GM23338 (cell line): Measurements from ENCODE around the gene GAREM1. TPM values are rescaled to one million over a fixed set of nuclear protein-coding genes. Genes with fewer than 3 reads are reported as not detected.

ENCODE experiments used
- ATAC-seq: fragments of 200-7000 bp; cut with Tn5 transposase; 3 replicates; pipeline ENCODE4 v1.9.1; 2020
- DNase-seq: peaks from one replicate; pipeline ENCODE4 v3.0.0-alpha.2; 2015; ENCODE audit warnings: low spot score
- H2AFZ ChIP-seq: fragments of 200-600 bp; sonication (generic); 2 replicates; pipeline ENCODE4 v1.8.0; 2016; ENCODE audit warnings: antibody characterized with exemption, mild to moderate bottlenecking, moderate library complexity
- H3F3A ChIP-seq: fragments of 200-600 bp; sonication (generic); replicated peaks from 2 replicates; pipeline ENCODE4 v1.8.0; 2017; ENCODE audit warnings: antibody characterized with exemption, mixed run types, low read depth
- H3K27ac ChIP-seq: fragments of 200-600 bp; sonication (generic); 2 replicates; pipeline ENCODE4 v1.6.1; 2016; ENCODE audit warnings: low read depth
- H3K27me3 ChIP-seq: fragments of 200-600 bp; sonication (generic); 2 replicates; pipeline ENCODE4 v1.8.0; 2016; ENCODE audit warnings: mild to moderate bottlenecking, mixed run types, moderate library complexity; ENCODE audit not compliant: insufficient read depth
- H3K36me3 ChIP-seq: fragments of 200-600 bp; sonication (generic); 2 replicates; pipeline ENCODE4 v1.8.0; 2016; ENCODE audit warnings: mild to moderate bottlenecking; ENCODE audit not compliant: insufficient read depth
- H3K4me1 ChIP-seq: fragments of 200-600 bp; sonication (generic); 2 replicates; pipeline ENCODE4 v1.8.0; 2016; ENCODE audit warnings: mild to moderate bottlenecking, moderate library complexity; ENCODE audit not compliant: insufficient read depth
- H3K4me2 ChIP-seq: fragments of 200-600 bp; sonication (generic); 2 replicates; pipeline ENCODE4 v1.7.1; 2017; ENCODE audit warnings: mixed run types
- H3K4me3 ChIP-seq: fragments of 200-600 bp; sonication (generic); 2 replicates; pipeline ENCODE4 v1.6.1; 2016; ENCODE audit warnings: mixed run types
- H3K79me2 ChIP-seq: fragments of 200-600 bp; sonication (generic); replicated peaks from 2 replicates; pipeline ENCODE4 v1.8.0; 2017; ENCODE audit warnings: mild to moderate bottlenecking; ENCODE audit not compliant: insufficient read depth
- H3K9me2 ChIP-seq: fragments of 200-600 bp; sonication (generic); 2 replicates; pipeline ENCODE4 v1.8.0; 2017; ENCODE audit not compliant: insufficient read depth
- H4K20me1 ChIP-seq: fragments of 200-600 bp; sonication (generic); replicated peaks from 2 replicates; pipeline ENCODE4 v1.8.0; 2017; ENCODE audit warnings: mild to moderate bottlenecking; ENCODE audit not compliant: insufficient read depth
- H3K27ac Mint-ChIP-seq: 2 replicates; pipeline ENCODE4 v1.8.0; 2020; ENCODE audit warnings: inconsistent platforms, mild to moderate bottlenecking, moderate library complexity, mixed read lengths
- H3K27me3 Mint-ChIP-seq: 3 replicates; pipeline ENCODE4 v1.8.0; 2022; ENCODE audit warnings: low read depth, mild to moderate bottlenecking, moderate library complexity, mixed read lengths, inconsistent platforms; ENCODE audit not compliant: insufficient read depth, poor library complexity
- H3K36me3 Mint-ChIP-seq: 3 replicates; pipeline ENCODE4 v1.8.0; 2021; ENCODE audit warnings: low read depth, mild to moderate bottlenecking, inconsistent platforms, moderate library complexity, mixed read lengths
- H3K4me1 Mint-ChIP-seq: 3 replicates; pipeline ENCODE4 v1.8.0; 2020; ENCODE audit warnings: mild to moderate bottlenecking, inconsistent platforms, mixed read lengths
- H3K4me3 Mint-ChIP-seq: 3 replicates; pipeline ENCODE4 v1.8.0; 2021; ENCODE audit warnings: moderate library complexity, mild to moderate bottlenecking, inconsistent platforms, mixed read lengths
- H3K9me3 Mint-ChIP-seq: 3 replicates; pipeline ENCODE4 v1.8.0; 2020; ENCODE audit warnings: moderate library complexity, mild to moderate bottlenecking, inconsistent platforms, mixed read lengths
- CREB1 ChIP-seq: fragments of 250-450 bp; sonication (Bioruptor Pico); IDR thresholded peaks from 2 replicates; pipeline ENCODE4 v1.5.0; 2020; ENCODE audit warnings: low read depth, mild to moderate bottlenecking, moderate library complexity
- EZH2 ChIP-seq: fragments of 200-600 bp; sonication (generic); IDR thresholded peaks from one replicate; pipeline ENCODE4 v1.8.0; 2017; ENCODE audit warnings: antibody characterized with exemption, mild to moderate bottlenecking, low read depth; ENCODE audit not compliant: unreplicated experiment
- EZH2phosphoT487 ChIP-seq: fragments of 200-600 bp; sonication (generic); IDR thresholded peaks from one replicate; pipeline ENCODE4 v1.8.1; 2018; ENCODE audit warnings: antibody characterized with exemption; ENCODE audit not compliant: unreplicated experiment
- JUNB ChIP-seq: IDR thresholded peaks from one replicate; pipeline ENCODE4 v1.6.1; 2016; ENCODE audit warnings: antibody characterized with exemption; ENCODE audit not compliant: unreplicated experiment
- NANOG ChIP-seq: IDR thresholded peaks from 2 replicates; pipeline ENCODE4 v1.6.1; 2016; ENCODE audit warnings: antibody characterized with exemption, borderline replicate concordance
- POLR2AphosphoS5 ChIP-seq: IDR thresholded peaks from 2 replicates; pipeline ENCODE4 v1.6.1; 2016; ENCODE audit warnings: antibody characterized with exemption, low read depth
- STAT1 ChIP-seq: IDR thresholded peaks from one replicate; pipeline ENCODE4 v1.6.1; 2016; ENCODE audit warnings: antibody characterized with exemption; ENCODE audit not compliant: unreplicated experiment
- ZNF114 ChIP-seq: fragments of 250-450 bp; sonication (Bioruptor Pico); IDR thresholded peaks from 2 replicates; pipeline ENCODE4 v1.5.0; 2020; ENCODE audit warnings: mild to moderate bottlenecking, moderate library complexity
- ZNF331 ChIP-seq: fragments of 250-450 bp; sonication (Bioruptor Pico); IDR thresholded peaks from 2 replicates; pipeline ENCODE4 v1.5.0; 2020; ENCODE audit warnings: low read depth, mild to moderate bottlenecking, moderate library complexity
- polyA plus RNA-seq: library from polyadenylated mRNA; unstranded; fragments of >200 nt; fragmentation: Nextera tagmentation; extraction: Ambion mirVana; gene quantifications from 2 replicates; pipeline ENCODE4 v1.2.1, GENCODE V29; 2016
- total RNA-seq: library from RNA; depleted of rRNA; stranded (reverse); fragments of >200 nt; shearing (Covaris generic); gene quantifications from 2 replicates; pipeline ENCODE4 v1.2.3, GENCODE V29; 2014
- TF ChIP-seq, protein P1 (sequence below), 2 experiments: fragments of 200-600 bp in 1 of 2; sonication (generic) in 1 of 2; conservative IDR thresholded peaks; 2 replicates each; pipeline versions ENCODE4 v1.5.1 to v1.6.1; 2016 to 2017; ENCODE audit warnings: antibody characterized with exemption in 2 of 2, low read depth in 2 of 2, mild to moderate bottlenecking in 2 of 2, moderate library complexity in 1 of 2
- TF ChIP-seq, protein P2 (sequence below): IDR thresholded peaks from one replicate; pipeline ENCODE4 v1.6.1; 2018; ENCODE audit warnings: antibody characterized with exemption; ENCODE audit not compliant: unreplicated experiment
- TF ChIP-seq, protein P3 (sequence below): IDR thresholded peaks from 2 replicates; pipeline ENCODE4 v1.6.1; 2016; ENCODE audit warnings: antibody characterized with exemption

GAREM1 gene
- total and polyA plus RNA-seq, 2 experiments from 2014 or later: 2.7 to 6.0 TPM

DNA sequence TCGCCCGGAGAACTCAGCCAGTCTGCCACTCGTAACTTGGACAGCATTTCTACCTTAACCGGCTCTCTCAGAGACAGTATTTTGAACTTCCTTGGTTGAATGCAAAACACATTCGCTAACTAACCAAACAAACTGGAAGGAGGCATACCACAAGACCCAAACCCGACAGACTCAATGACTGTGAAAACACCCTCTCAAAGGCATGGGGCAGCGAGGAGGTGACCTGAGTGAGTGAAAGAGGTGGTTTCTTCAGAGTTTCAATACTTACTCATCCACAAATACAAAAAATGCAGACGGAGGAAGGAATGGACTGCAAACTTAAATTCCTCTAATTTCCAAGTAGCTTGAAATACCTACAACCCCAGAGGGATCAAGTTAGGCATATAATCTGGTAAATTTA lies 132.9 kb downstream of the GAREM1 start (continued):
- TF ChIP-seq, protein P1, sequence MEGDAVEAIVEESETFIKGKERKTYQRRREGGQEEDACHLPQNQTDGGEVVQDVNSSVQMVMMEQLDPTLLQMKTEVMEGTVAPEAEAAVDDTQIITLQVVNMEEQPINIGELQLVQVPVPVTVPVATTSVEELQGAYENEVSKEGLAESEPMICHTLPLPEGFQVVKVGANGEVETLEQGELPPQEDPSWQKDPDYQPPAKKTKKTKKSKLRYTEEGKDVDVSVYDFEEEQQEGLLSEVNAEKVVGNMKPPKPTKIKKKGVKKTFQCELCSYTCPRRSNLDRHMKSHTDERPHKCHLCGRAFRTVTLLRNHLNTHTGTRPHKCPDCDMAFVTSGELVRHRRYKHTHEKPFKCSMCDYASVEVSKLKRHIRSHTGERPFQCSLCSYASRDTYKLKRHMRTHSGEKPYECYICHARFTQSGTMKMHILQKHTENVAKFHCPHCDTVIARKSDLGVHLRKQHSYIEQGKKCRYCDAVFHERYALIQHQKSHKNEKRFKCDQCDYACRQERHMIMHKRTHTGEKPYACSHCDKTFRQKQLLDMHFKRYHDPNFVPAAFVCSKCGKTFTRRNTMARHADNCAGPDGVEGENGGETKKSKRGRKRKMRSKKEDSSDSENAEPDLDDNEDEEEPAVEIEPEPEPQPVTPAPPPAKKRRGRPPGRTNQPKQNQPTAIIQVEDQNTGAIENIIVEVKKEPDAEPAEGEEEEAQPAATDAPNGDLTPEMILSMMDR (conservative IDR thresholded peaks at IDR 0.05; ENCODE audit: low read depth in 2 of 2): no peak
- TF ChIP-seq ZNF331 (CRISPR knock-in tag): no peak
- TF ChIP-seq, protein P2, sequence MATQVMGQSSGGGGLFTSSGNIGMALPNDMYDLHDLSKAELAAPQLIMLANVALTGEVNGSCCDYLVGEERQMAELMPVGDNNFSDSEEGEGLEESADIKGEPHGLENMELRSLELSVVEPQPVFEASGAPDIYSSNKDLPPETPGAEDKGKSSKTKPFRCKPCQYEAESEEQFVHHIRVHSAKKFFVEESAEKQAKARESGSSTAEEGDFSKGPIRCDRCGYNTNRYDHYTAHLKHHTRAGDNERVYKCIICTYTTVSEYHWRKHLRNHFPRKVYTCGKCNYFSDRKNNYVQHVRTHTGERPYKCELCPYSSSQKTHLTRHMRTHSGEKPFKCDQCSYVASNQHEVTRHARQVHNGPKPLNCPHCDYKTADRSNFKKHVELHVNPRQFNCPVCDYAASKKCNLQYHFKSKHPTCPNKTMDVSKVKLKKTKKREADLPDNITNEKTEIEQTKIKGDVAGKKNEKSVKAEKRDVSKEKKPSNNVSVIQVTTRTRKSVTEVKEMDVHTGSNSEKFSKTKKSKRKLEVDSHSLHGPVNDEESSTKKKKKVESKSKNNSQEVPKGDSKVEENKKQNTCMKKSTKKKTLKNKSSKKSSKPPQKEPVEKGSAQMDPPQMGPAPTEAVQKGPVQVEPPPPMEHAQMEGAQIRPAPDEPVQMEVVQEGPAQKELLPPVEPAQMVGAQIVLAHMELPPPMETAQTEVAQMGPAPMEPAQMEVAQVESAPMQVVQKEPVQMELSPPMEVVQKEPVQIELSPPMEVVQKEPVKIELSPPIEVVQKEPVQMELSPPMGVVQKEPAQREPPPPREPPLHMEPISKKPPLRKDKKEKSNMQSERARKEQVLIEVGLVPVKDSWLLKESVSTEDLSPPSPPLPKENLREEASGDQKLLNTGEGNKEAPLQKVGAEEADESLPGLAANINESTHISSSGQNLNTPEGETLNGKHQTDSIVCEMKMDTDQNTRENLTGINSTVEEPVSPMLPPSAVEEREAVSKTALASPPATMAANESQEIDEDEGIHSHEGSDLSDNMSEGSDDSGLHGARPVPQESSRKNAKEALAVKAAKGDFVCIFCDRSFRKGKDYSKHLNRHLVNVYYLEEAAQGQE: no peak
- TF ChIP-seq CREB1 (CRISPR knock-in tag): no peak
- no peak for TF ChIP-seq POLR2AphosphoS5
- no peak for TF ChIP-seq EZH2phosphoT487
- no peak for TF ChIP-seq ZNF114 (CRISPR knock-in tag)

DNA sequence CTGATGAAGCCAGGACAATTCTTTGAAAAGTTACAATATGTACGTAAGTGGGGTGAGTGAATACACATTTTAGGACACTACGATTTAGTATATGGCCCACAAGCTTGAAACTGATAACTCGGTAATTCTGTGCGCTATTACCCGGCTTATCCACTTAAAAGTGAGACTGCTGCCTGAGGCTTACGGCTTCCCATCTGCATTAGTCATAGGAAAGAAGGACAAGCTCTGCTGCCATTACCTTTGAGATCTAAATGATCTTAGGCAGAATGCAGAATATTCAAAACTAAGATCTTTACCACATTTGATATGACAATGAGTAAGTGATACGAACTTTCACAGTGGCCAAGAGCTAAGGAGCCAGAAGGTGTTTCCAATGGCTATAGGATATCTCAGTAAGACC lies 133.3 kb downstream of the GAREM1 start:
- H3K27ac Mint-ChIP-seq: peak overlapping the region; percentile 10; the same call in 1 of the 2 replicates
- Histone ChIP-seq H3K4me2 (no peak overlapping the region), H3K27me3 (no peaks in the 10 kb centered on the region), H2AFZ (no peak overlapping the region), H3K4me1 (0 out of 2 replicates have a peak, but pooled peaks cover 3% of the 10 kb centered on the region), H3K9me2 (no peaks in the 10 kb centered on the region), H3K36me3 (no peaks in the 10 kb centered on the region), H3K4me3 (no peak overlapping the region), H3K27ac (peak overlapping the region; percentile 32; the same call in 1 of the 2 replicates), H3K79me2 (no peaks in the 10 kb centered on the region), H4K20me1 (no peaks in the 10 kb centered on the region), H3F3A (no peaks in the 10 kb centered on the region)
- H3K4me1 Mint-ChIP-seq: peaks cover 5% of the 10 kb centered on the region; the same call in 2 of the 3 replicates
- H3K36me3 Mint-ChIP-seq: no peaks in the 10 kb centered on the region
- no peak overlapping the region for H3K4me3 Mint-ChIP-seq
- no peaks in the 10 kb centered on the region for H3K9me3 Mint-ChIP-seq
- DNase-seq (no peak), ATAC-seq (no peak)
- H3K27me3 Mint-ChIP-seq: peaks cover under 1% of the 10 kb centered on the region
- TF ChIP-seq STAT1 (no peak), EZH2 (no peak), EZH2phosphoT487 (no peak), ZNF114 (CRISPR knock-in tag) (no peak), POLR2AphosphoS5 (no peak), ZNF331 (CRISPR knock-in tag) (no peak), JUNB (no peak), NANOG (no peak)
- TF ChIP-seq, protein P2: no peak
- TF ChIP-seq, protein P3, sequence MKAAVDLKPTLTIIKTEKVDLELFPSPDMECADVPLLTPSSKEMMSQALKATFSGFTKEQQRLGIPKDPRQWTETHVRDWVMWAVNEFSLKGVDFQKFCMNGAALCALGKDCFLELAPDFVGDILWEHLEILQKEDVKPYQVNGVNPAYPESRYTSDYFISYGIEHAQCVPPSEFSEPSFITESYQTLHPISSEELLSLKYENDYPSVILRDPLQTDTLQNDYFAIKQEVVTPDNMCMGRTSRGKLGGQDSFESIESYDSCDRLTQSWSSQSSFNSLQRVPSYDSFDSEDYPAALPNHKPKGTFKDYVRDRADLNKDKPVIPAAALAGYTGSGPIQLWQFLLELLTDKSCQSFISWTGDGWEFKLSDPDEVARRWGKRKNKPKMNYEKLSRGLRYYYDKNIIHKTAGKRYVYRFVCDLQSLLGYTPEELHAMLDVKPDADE: no peak
- TF ChIP-seq, protein P1 (conservative IDR thresholded peaks at IDR 0.05; ENCODE audit: low read depth in 2 of 2): no peak
